GM18951 (cell line): ENCODE measurements around the gene C1QTNF4.

Experiments
- POLR2A ChIP-seq: IDR thresholded peaks from 4 replicates; pipeline ENCODE4 v1.6.1; 2011; ENCODE audit warnings: mild to moderate bottlenecking; ENCODE audit not compliant: insufficient read length, insufficient read depth; ENCODE audit errors: extremely low read depth
- in situ Hi-C: fragments of 300-500 bp; cut with MboI; formaldehyde crosslinking; loops from one replicate; pipeline ENCODE4 v1.12.0; 2022; ENCODE audit warnings: low sequenced_read_pairs, mixed read lengths, inconsistent platforms; ENCODE audit not compliant: unreplicated experiment

Gene C1QTNF4

GRCh38 chr11:47545298-47545697 lies 48.9 kb downstream of the C1QTNF4 start:
- in situ Hi-C loops: no loop called here

GRCh38 chr11:47541070-47541469 lies 53.1 kb downstream of the C1QTNF4 start:
- no peak for TF ChIP-seq POLR2A
- in situ Hi-C loops: no loop called here

More at GRCh38 chr11:47545298-47545697, 48.9 kb downstream of the C1QTNF4 start:
- TF ChIP-seq POLR2A: no peak

- no peak for TF ChIP-seq POLR2A
- in situ Hi-C loops: no loop called here
These were observed 54.6 kb downstream of the C1QTNF4 start for GRCh38 chr11:47539681-47540039.
